UCSD-AML1 (cell line): ENCODE data around the gene GPX2.

Source experiments
- DNase-seq: peaks from one replicate; lab custom pipeline; 2025; ENCODE audit not compliant: unreplicated experiment; lab: John Stamatoyannopoulos, UW

Gene GPX2

DNA sequence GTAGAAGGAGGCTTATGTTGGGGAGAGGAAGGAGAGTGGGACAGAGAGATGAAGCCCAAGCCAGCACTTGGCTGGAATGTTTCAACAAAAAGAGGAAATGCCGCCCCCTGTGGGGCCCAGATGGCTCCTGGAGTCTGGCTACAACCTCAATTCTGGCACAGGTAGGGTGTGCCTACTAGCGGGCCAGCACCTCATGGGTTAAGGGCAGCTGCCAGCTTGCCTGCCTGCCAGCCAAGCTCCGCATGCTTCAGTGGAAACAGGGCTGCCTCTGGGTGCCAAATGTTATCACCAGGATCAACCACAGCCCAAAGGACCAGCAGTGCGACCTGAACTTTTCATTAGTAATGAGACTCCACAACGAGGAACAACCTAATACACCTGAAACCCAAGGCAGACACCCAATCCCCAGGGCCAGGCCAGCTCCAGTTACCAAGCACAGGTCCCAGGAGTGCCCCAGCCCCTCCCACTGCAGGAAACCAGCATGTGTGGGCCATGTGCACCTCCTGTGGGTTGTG is 18.3 kb upstream of the GPX2 start:
- no peak for DNase-seq

GRCh38 chr14:64958743-64959142 is 16.2 kb upstream of the GPX2 start:
- no peak for DNase-seq

GRCh38 chr14:64958201-64958600 is 15.7 kb upstream of the GPX2 start:
- no peak for DNase-seq

- DNase-seq: no peak
These were observed 14.3 kb upstream of the GPX2 start for GRCh38 chr14:64956697-64957406.

DNA sequence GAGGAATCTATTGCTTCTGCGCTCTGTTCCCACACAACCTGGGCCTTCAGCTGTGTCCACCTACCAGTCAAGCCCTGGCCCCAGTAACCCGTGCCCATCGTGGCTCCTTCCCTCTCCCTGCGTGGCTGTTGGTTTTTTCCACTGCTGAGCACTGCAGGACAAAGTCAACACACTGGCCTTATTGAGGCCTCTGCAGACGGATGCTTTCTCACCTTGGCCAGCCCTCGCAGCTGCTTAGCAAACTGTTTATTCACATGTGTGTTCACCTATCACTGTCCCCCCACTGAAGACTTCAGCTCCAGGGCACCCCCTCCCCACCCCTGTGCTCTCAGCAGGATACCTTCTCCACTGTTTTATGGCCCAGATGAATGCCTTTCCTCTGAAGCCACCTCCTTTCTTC is 12.8 kb upstream of the GPX2 start:
- no peak for DNase-seq

DNA sequence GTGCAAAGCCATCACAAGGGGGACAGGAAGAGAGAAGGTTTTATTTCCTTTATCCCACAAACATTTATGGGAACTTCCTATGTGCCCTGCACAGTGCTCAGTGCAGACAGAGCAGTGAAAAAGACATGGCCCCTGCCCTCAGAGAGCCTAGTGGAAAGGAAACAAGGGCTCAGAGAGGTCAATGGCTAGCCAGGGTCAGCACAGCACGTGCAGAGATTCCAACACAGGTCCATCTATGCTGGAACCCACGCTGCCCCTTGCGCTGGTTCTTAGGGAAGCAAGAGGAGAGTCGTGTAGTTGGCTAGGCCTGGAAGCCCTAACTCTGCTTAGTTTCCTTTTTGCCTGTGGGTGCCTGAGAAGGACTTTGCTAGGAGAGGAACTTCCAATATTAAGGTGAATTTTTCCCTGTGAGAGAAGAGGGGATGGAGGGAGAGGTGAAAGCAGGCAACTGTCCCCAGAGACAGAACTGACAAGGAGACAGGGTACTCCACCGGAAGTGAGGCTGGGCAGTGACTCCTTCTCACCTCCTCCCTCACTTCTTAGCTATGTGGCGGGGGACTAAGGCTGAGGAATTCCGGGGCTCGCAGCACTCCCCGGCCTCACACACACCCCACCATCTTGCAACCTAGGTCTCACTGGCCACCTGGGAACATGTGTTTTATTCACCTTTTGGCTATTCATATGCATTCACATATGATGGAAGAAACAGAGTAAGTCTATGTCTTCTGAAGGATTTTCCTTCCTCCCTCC is 12.1 kb upstream of the GPX2 start:
- DNase-seq: no peak

- DNase-seq: no peak
These were observed 11.1 kb upstream of the GPX2 start for GRCh38 chr14:64953661-64954060.

GRCh38 chr14:64953310-64953654 is 10.7 kb upstream of the GPX2 start:
- no peak for DNase-seq

DNA sequence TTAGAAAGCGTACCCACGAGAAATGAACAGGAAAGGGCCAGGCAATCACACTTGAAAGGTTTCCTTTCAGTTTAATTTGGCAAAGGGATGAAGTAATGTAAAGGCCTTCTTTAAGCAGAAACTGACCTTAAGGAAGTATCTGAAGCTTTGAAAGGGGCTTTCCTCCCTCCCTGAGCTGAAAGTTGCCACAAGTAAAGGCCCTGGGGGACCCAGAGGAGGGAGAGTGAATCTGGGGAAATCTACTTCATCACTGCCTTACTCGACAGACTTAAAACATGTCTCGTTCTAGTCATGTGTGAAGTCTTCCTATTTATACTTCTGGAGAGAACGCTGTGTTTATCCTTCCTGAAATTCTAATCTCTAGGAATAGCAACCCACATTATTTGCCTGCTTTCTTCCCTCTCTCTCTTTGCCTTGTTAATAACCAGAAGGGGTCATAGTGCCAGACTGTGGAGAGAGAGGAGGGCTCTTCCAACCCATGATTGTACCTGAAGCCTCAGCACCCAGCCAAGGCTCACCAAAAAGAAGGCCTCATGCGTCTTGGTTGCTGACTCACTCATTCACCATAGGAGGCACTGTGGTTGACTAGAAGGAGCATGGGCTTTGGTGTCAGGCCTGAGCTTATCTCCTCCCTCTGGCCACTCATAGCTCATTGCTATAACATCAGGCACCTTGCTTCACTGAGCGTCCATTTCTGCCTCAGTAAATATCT is 10.2 kb upstream of the GPX2 start:
- no peak for DNase-seq

- no peak for DNase-seq
These were observed 9.2 kb upstream of the GPX2 start for GRCh38 chr14:64951724-64952123.

DNA sequence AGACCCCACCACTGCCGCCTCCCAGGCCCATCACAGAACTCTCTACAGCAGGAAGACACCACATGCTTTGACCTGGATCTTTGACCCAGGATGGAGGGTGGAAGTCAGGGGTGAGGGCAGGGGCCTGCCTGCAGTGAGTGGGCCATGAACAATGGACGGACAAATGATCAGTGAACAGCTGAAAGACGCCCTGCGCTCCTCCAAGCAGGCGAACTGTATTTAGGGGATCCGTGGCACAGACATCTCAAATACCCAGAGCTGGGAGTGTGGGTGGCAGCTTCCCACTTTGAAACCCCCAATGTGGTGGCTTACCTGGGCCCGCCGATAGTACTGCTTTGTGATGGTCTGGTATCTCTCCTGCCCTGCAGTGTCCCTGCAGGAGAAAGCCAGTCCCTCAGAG is 8.7 kb upstream of the GPX2 start:
- no peak for DNase-seq

DNA sequence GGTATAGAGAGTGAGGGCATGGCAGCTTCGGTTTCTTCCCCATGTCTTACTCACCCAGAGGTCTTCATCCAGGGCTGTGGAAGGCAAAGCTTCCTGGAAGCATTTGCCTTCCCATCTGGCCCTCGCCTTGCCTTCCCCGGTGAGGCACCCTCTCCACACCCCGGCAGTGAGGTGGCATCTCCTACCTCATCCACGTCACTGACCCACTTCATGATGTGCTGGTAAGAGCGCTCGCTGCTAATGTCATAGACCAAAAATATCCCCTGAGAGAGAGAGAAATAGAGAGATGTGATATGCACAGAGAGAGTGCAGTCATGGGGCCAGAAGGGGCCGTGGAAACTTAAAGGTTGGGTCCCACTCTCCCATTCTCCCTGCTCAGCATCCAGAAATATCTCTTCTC is 8.3 kb upstream of the GPX2 start:
- no peak for DNase-seq

GRCh38 chr14:64948612-64949210 is 6.2 kb upstream of the GPX2 start:
- DNase-seq: no peak

DNA sequence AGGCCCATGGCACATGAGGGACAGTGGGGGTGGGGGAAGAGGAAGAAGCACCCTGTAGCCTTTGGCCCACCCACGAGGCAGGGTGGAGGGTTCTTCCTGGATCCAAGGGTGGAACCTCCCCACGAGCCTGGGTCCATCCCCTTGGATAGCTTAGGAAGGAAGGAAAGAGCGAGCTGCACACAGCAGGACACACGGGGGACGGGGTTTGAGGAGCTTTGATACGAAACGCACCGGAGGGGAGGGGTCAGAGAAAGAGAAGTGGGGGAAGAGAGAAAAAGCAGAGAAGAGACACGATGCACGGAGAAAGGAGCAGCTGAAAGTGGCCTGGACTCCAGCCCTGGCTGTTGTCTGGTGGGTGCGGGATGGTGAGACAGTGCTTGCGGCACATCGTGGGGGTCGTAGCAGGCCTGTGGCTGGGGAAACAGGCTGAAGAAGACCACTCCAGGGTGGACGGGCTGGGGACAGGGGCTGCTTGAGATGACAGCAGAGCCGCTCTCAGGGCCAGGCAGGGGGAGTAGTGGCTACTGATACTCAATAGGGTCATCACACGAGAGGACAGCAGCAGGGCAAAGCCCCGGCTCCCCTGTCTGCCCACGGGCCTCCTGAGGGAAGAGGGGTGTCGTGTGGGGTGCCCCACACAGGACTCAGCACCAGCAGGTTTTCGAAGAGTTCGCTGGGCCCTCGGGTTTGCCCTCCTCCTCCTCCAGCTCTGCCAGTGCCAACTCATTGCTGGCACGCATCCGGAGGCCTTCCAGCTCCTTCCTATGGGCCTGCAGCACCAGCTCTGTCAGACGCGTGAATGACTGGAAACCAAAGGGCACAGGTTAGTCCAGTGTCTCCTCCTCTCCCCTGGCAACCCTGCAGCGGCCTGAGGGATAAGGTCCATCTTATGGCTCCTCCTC is 5.4 kb upstream of the GPX2 start:
- no peak for DNase-seq

- no peak for DNase-seq
These were observed 3.9 kb upstream of the GPX2 start for GRCh38 chr14:64946310-64947045.

- DNase-seq: no peak
These were observed 3.1 kb upstream of the GPX2 start for GRCh38 chr14:64945431-64946178.

- DNase-seq: no peak
These were observed 2.3 kb upstream of the GPX2 start for GRCh38 chr14:64944861-64945260.

DNA sequence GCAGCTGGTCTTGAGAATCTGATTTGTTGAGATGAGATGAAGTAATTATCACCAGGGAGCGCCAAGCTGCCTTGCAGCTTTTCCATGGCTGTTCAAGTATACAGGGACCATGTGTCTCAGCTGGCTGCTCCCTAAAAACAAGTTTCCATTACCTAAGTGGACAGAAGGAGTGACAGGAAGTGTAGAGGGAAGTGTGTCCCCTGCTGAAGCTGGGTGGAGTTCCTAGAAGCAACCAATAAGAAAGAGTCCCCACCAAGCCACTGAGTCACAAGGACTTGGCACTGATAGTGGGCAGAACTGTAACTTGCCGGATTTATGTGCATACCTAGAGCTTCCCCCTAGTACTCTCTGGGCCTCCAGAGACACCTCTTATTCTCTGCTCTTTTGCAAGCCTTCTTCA is 1.5 kb upstream of the GPX2 start:
- DNase-seq: no peak

DNA sequence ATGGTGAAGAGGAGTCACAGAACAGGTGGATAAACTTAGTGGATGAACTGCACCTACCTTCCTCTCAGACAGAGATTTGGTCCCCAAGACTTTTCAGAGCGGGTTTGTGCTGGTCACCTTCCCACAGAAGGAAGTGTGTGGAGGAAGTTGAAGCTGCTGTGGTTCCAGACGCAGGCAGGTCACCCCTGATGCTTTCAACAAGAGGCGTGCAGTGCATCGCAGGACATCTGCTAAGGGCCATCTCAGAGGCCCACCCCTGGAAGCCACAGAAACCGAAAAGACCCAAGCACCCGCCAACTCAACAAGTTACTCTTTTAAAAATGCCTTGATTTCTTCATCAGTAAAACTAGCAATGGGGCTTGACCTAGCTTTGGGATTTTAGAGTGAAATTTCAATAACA is 1.0 kb upstream of the GPX2 start:
- DNase-seq: no peak
